IMR-90 (cell line): ENCODE measurements around the gene ANKRD45.
"Not testable (repeated sequence)": the region's sequence is repeated elsewhere in the genome, so short reads cannot be mapped to it uniquely, and the experiment has no call there.

ENCODE experiments used
- MAFK ChIP-seq: IDR thresholded peaks from 2 replicates; pipeline ENCODE4 v1.6.1; 2012; ENCODE audit warnings: low read depth, low read length, improper control_type of control experiment
- MXI1 ChIP-seq: IDR thresholded peaks from 2 replicates; pipeline ENCODE4 v1.6.1; 2012; ENCODE audit warnings: low read depth, mild to moderate bottlenecking, low read length, moderate library complexity, borderline replicate concordance

DNA sequence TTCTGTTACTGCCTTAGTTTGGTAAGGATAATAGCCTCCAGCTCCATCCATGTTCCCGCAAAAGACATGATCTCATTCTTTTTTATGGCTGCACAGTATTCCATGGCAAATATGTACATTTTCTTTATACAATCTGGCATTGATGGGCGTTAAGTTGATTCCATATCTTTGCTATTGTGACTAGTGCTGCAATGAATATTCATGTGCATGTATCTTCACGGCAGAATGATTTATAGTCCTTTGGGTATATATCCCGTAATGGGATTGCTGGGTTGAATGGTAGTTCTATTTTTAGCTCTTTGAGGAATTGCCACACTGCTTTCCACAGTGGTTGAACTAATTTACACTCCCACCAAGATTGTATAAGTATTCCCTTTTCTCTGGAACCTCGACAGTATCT lies 78.5 kb downstream of the ANKRD45 start:
- not testable (repeated sequence) for TF ChIP-seq MAFK, MXI1
